ENCODE measurements around the gene RPTOR. TPM values are rescaled to one million over a fixed set of nuclear protein-coding genes. Genes with fewer than 3 reads are reported as not detected.
"Not testable (repeated sequence)": the region's sequence is repeated elsewhere in the genome, so short reads cannot be mapped to it uniquely, and the experiment has no call there.

Gene RPTOR
- total RNA-seq, 1 donor = 45.5 TPM

GRCh38 chr17:80737106-80738019 lies 192.7 kb downstream of the RPTOR start:
- DNase-seq (ENCODE audit: low read depth in 2 of 3, low spot score in 2 of 3) = peak in 2 of 3 donors; percentile 70 to 88

GRCh38 chr17:80738020-80738808 lies 193.6 kb downstream of the RPTOR start:
- DNase-seq (ENCODE audit: low read depth in 2 of 3, low spot score in 2 of 3) = peak in 2 of 3 donors; percentile 44 to 73

- no peak for DNase-seq (ENCODE audit: low read depth in 2 of 3, low spot score in 2 of 3)
Observed at GRCh38 chr17:80738987-80739730, 194.5 kb downstream of the RPTOR start.

GRCh38 chr17:80740141-80740540 lies 195.5 kb downstream of the RPTOR start:
- no peak for DNase-seq (ENCODE audit: low read depth in 2 of 3, low spot score in 2 of 3)

GRCh38 chr17:80742091-80742490 lies 197.5 kb downstream of the RPTOR start:
- no peak for DNase-seq (ENCODE audit: low read depth in 2 of 3, low spot score in 2 of 3)

GRCh38 chr17:80742581-80743180 lies 198.0 kb downstream of the RPTOR start:
- no peak for DNase-seq (ENCODE audit: low read depth in 2 of 3, low spot score in 2 of 3)

- DNase-seq (ENCODE audit: low read depth in 2 of 3, low spot score in 2 of 3) = no peak
Observed at GRCh38 chr17:80743181-80743771, 198.6 kb downstream of the RPTOR start.

GRCh38 chr17:80743973-80744372 lies 199.3 kb downstream of the RPTOR start:
- DNase-seq (ENCODE audit: low read depth in 2 of 3, low spot score in 2 of 3) = not testable (repeated sequence)

GRCh38 chr17:80744725-80745124 lies 200.1 kb downstream of the RPTOR start:
- not testable (repeated sequence) for DNase-seq (ENCODE audit: low read depth in 2 of 3, low spot score in 2 of 3)

- no peak for DNase-seq (ENCODE audit: low read depth in 2 of 3, low spot score in 2 of 3)
Observed at GRCh38 chr17:80745183-80745582, 200.5 kb downstream of the RPTOR start.

GRCh38 chr17:80746262-80746935 lies 201.8 kb downstream of the RPTOR start:
- no peak for DNase-seq (ENCODE audit: low read depth in 2 of 3, low spot score in 2 of 3)

GRCh38 chr17:80747469-80747868 lies 202.8 kb downstream of the RPTOR start:
- no peak for DNase-seq (ENCODE audit: low read depth in 2 of 3, low spot score in 2 of 3)

- no peak for DNase-seq (ENCODE audit: low read depth in 2 of 3, low spot score in 2 of 3)
Observed at GRCh38 chr17:80749611-80750010, 205.0 kb downstream of the RPTOR start.

- DNase-seq (ENCODE audit: low read depth in 2 of 3, low spot score in 2 of 3) = peak in 1 of 3 donors; percentile 29
Observed at GRCh38 chr17:80750263-80750662, 205.6 kb downstream of the RPTOR start.

GRCh38 chr17:80751070-80751945 lies 206.7 kb downstream of the RPTOR start:
- DNase-seq (ENCODE audit: low read depth in 2 of 3, low spot score in 2 of 3) = no peak

GRCh38 chr17:80751946-80752581 lies 207.4 kb downstream of the RPTOR start:
- DNase-seq (ENCODE audit: low read depth in 2 of 3, low spot score in 2 of 3) = no peak

GRCh38 chr17:80753685-80754345 lies 209.2 kb downstream of the RPTOR start:
- no peak for DNase-seq (ENCODE audit: low read depth in 2 of 3, low spot score in 2 of 3)

GRCh38 chr17:80754846-80755245 lies 210.2 kb downstream of the RPTOR start:
- no peak for DNase-seq (ENCODE audit: low read depth in 2 of 3, low spot score in 2 of 3)

All from hematopoietic multipotent progenitor cell (in vitro differentiated cells).